ENCODE results near the gene ZNF550. TPM values are rescaled to one million over a fixed set of nuclear protein-coding genes. Genes with fewer than 3 reads are reported as not detected.

The ZNF550 gene
- total RNA-seq, 2 donors from 2014 or later = 6.3 to 6.5 TPM

- TF ChIP-seq CTCF (IDR thresholded peaks at IDR 0.05) = no peak
These were observed 657 bp downstream of the ZNF550 start for GRCh38 chr19:57559008-57559403.

GRCh38 chr19:57558525-57558924 is 1.1 kb downstream of the ZNF550 start:
- no peak for ATAC-seq (ENCODE audit: insufficient number of reproducible peaks, low FRiP score, low read depth)
- peak overlapping the region; percentile 74 for H3K4me3 ChIP-seq
- TF ChIP-seq CTCF (IDR thresholded peaks at IDR 0.05) = no peak

More at GRCh38 chr19:57559008-57559403, 657 bp downstream of the ZNF550 start:
- Histone ChIP-seq H3K27me3 (replicated peaks; ENCODE audit: insufficient read depth) (no peaks in the 10 kb centered on the region), H3K4me1 (ENCODE audit: control insufficient read depth in 1 of 2, low read depth in 2 of 2) (peaks cover 5 to 20% of the 10 kb centered on the region in 2 donors), H3K9me3 (peaks cover 19% of the 10 kb centered on the region), H3K27ac (no peak overlapping the region), H3K4me3 (peak overlapping the region; percentile 74), H3K36me3 (peaks cover 25% of the 10 kb centered on the region)
- no peak for DNase-seq (ENCODE audit: low spot score)
- no peak for ATAC-seq (ENCODE audit: insufficient number of reproducible peaks, low FRiP score, low read depth)

GRCh38 chr19:57557659-57558058 is 2.0 kb downstream of the ZNF550 start:
- no peak for DNase-seq (ENCODE audit: low spot score)
- Histone ChIP-seq H3K27me3 (replicated peaks; ENCODE audit: insufficient read depth) (no peaks in the 10 kb centered on the region), H3K36me3 (peaks cover 39% of the 10 kb centered on the region), H3K4me3 (no peak overlapping the region), H3K27ac (no peak overlapping the region), H3K9me3 (peaks cover 32% of the 10 kb centered on the region), H3K4me1 (ENCODE audit: control insufficient read depth in 1 of 2, low read depth in 2 of 2) (peaks cover 5 to 20% of the 10 kb centered on the region in 2 donors)
- no peak for ATAC-seq (ENCODE audit: insufficient number of reproducible peaks, low FRiP score, low read depth)
- no peak for TF ChIP-seq CTCF (IDR thresholded peaks at IDR 0.05)

More at GRCh38 chr19:57558525-57558924, 1.1 kb downstream of the ZNF550 start:
- Histone ChIP-seq H3K27me3 (replicated peaks; ENCODE audit: insufficient read depth) (no peaks in the 10 kb centered on the region), H3K9me3 (peaks cover 23% of the 10 kb centered on the region), H3K27ac (no peak overlapping the region), H3K36me3 (peaks cover 30% of the 10 kb centered on the region), H3K4me1 (ENCODE audit: control insufficient read depth in 1 of 2, low read depth in 2 of 2) (peaks cover 5 to 20% of the 10 kb centered on the region in 2 donors)
- no peak for DNase-seq (ENCODE audit: low spot score)

GRCh38 chr19:57552432-57552831 is 7.2 kb downstream of the ZNF550 start:
- peaks cover 89% of the 10 kb centered on the region for H3K36me3 ChIP-seq

GRCh38 chr19:57546513-57546912 is 13.2 kb downstream of the ZNF550 start:
- Histone ChIP-seq H3K4me1 (ENCODE audit: control insufficient read depth in 1 of 2, low read depth in 2 of 2) (no peaks in the 10 kb centered on the region), H3K9me3 (peaks cover 100% of the 10 kb centered on the region), H3K27ac (no peak overlapping the region), H3K36me3 (peaks cover 93% of the 10 kb centered on the region), H3K4me3 (no peak overlapping the region), H3K27me3 (replicated peaks; ENCODE audit: insufficient read depth) (no peaks in the 10 kb centered on the region)
- no peak for TF ChIP-seq CTCF (IDR thresholded peaks at IDR 0.05)
- ATAC-seq (ENCODE audit: insufficient number of reproducible peaks, low FRiP score, low read depth) (no peak), DNase-seq (ENCODE audit: low spot score) (no peak)

More at GRCh38 chr19:57552432-57552831, 7.2 kb downstream of the ZNF550 start:
- ATAC-seq (ENCODE audit: insufficient number of reproducible peaks, low FRiP score, low read depth) (no peak), DNase-seq (ENCODE audit: low spot score) (no peak)
- Histone ChIP-seq H3K27me3 (replicated peaks; ENCODE audit: insufficient read depth) (no peaks in the 10 kb centered on the region), H3K4me3 (no peak overlapping the region), H3K27ac (no peak overlapping the region), H3K9me3 (peaks cover 84% of the 10 kb centered on the region), H3K4me1 (ENCODE audit: control insufficient read depth in 1 of 2, low read depth in 2 of 2) (no peaks in the 10 kb centered on the region)
- TF ChIP-seq CTCF (IDR thresholded peaks at IDR 0.05) = no peak

Measured in thoracic aorta (tissue), 2 donors.